Measurements from ENCODE around the gene STIM1.
A peak's percentile ranks its signal among the peaks of the same experiment; 100 is the strongest.
"Not testable (repeated sequence)": the region's sequence is repeated elsewhere in the genome, so short reads cannot be mapped to it uniquely, and the experiment has no call there.

STIM1 gene

GRCh38 chr11:4118107-4118506 is 262.6 kb downstream of the STIM1 start:
- no peak for TF ChIP-seq CTCF (conservative IDR thresholded peaks at IDR 0.05)
- H3K27ac ChIP-seq: no peak overlapping the region

GRCh38 chr11:4123218-4123617 is 267.8 kb downstream of the STIM1 start:
- no peak overlapping the region for H3K27ac ChIP-seq
- TF ChIP-seq CTCF (conservative IDR thresholded peaks at IDR 0.05): no peak

- no peak for TF ChIP-seq CTCF (conservative IDR thresholded peaks at IDR 0.05)
- H3K27ac ChIP-seq: no peak overlapping the region
Measured at GRCh38 chr11:4125141-4125540, 269.7 kb downstream of the STIM1 start.

GRCh38 chr11:4127357-4127756 is 271.9 kb downstream of the STIM1 start:
- no peak overlapping the region for H3K27ac ChIP-seq
- no peak for TF ChIP-seq CTCF (conservative IDR thresholded peaks at IDR 0.05)

- H3K27ac ChIP-seq: not testable (repeated sequence)
Measured at GRCh38 chr11:4130219-4130618, 274.8 kb downstream of the STIM1 start.

- peak overlapping the region; percentile 59 for H3K27ac ChIP-seq
- TF ChIP-seq CTCF (conservative IDR thresholded peaks at IDR 0.05): no peak
Measured at GRCh38 chr11:4134806-4135205, 279.3 kb downstream of the STIM1 start.

- H3K27ac ChIP-seq: no peak overlapping the region
- TF ChIP-seq CTCF (conservative IDR thresholded peaks at IDR 0.05): no peak
Measured at GRCh38 chr11:4138497-4138896, 283.0 kb downstream of the STIM1 start.

GRCh38 chr11:4140067-4140636 is 284.7 kb downstream of the STIM1 start:
- no peak overlapping the region for H3K27ac ChIP-seq
- no peak for TF ChIP-seq CTCF (conservative IDR thresholded peaks at IDR 0.05)
